Astrocyte (in vitro differentiated cells and primary cell): ENCODE data around the gene EFCAB10. TPM values are rescaled to one million over a fixed set of nuclear protein-coding genes. Genes with fewer than 3 reads are reported as not detected.

Experiments
- DNase-seq: peaks from one replicate; pipeline ENCODE4 v3.0.0-alpha.2; 2010; ENCODE audit warnings: low read depth
- FAIRE-seq: peaks from 2 replicates; lab custom pipeline; 2011; peaks lifted over from hg19 to GRCh38; lab: Jason Lieb, UNC
- H2AFZ ChIP-seq: 2 replicates; pipeline ENCODE4 v1.6.0; 2012; ENCODE audit warnings: low read depth, low read length, inconsistent platforms
- H3K27ac ChIP-seq: 2 replicates; pipeline ENCODE4 v1.5.1; 2011; ENCODE audit warnings: low read depth, low read length, inconsistent platforms
- H3K27me3 ChIP-seq: 2 replicates; pipeline ENCODE4 v1.6.0; 2011; ENCODE audit warnings: low read length, inconsistent platforms; ENCODE audit not compliant: insufficient read depth
- H3K36me3 ChIP-seq: 2 replicates; pipeline ENCODE4 v1.5.1; 2011; ENCODE audit warnings: low read length, inconsistent platforms; ENCODE audit not compliant: insufficient read depth
- H3K4me1 ChIP-seq: 2 replicates; pipeline ENCODE4 v1.5.1; 2011; ENCODE audit warnings: low read length, inconsistent platforms; ENCODE audit not compliant: insufficient read depth
- H3K4me2 ChIP-seq: 2 replicates; pipeline ENCODE4 v1.6.0; 2012; ENCODE audit warnings: low read length, inconsistent platforms
- H3K4me3 ChIP-seq: 2 replicates; pipeline ENCODE4 v1.5.1; 2011; ENCODE audit warnings: low read depth, mild to moderate bottlenecking, low read length, inconsistent platforms; ENCODE audit not compliant: insufficient read depth
- H3K79me2 ChIP-seq: 2 replicates; pipeline ENCODE4 v1.6.0; 2012; ENCODE audit warnings: mild to moderate bottlenecking, low read length, inconsistent platforms; ENCODE audit not compliant: insufficient read depth
- H3K9ac ChIP-seq: 2 replicates; pipeline ENCODE4 v1.6.0; 2012; ENCODE audit warnings: mild to moderate bottlenecking, low read length, inconsistent platforms
- H3K9me3 ChIP-seq: 2 replicates; pipeline ENCODE4 v1.5.1; 2012; ENCODE audit warnings: low read depth, mild to moderate bottlenecking, low read length, inconsistent platforms; ENCODE audit not compliant: insufficient read depth
- H4K20me1 ChIP-seq: 2 replicates; pipeline ENCODE4 v1.6.0; 2012; ENCODE audit warnings: low read length, inconsistent platforms; ENCODE audit not compliant: insufficient read depth
- H3K27ac Mint-ChIP-seq: one replicate; pipeline ENCODE4 v1.8.0; 2021; ENCODE audit warnings: mild to moderate bottlenecking, mixed read lengths; ENCODE audit not compliant: unreplicated experiment
- H3K27me3 Mint-ChIP-seq: one replicate; pipeline ENCODE4 v1.8.0; 2021; ENCODE audit warnings: low read depth, mixed read lengths; ENCODE audit not compliant: unreplicated experiment
- H3K36me3 Mint-ChIP-seq: one replicate; pipeline ENCODE4 v1.8.0; 2021; ENCODE audit warnings: low read depth, mixed read lengths; ENCODE audit not compliant: unreplicated experiment
- H3K4me1 Mint-ChIP-seq: one replicate; pipeline ENCODE4 v1.8.0; 2021; ENCODE audit warnings: low read depth, mixed read lengths; ENCODE audit not compliant: unreplicated experiment
- H3K4me3 Mint-ChIP-seq: one replicate; pipeline ENCODE4 v1.8.0; 2021; ENCODE audit warnings: mild to moderate bottlenecking, moderate library complexity, mixed read lengths; ENCODE audit not compliant: unreplicated experiment
- H3K9me3 Mint-ChIP-seq: one replicate; pipeline ENCODE4 v1.8.0; 2021; ENCODE audit warnings: mild to moderate bottlenecking, mixed read lengths; ENCODE audit not compliant: unreplicated experiment
- CTCF ChIP-seq: IDR thresholded peaks from 2 replicates; pipeline ENCODE4 v1.5.1; 2011; ENCODE audit warnings: low read depth, mild to moderate bottlenecking, inconsistent platforms, low read length, moderate library complexity; ENCODE audit not compliant: insufficient read depth
- EZH2 ChIP-seq: IDR thresholded peaks from 2 replicates; pipeline ENCODE4 v1.6.1; 2012; ENCODE audit warnings: mild to moderate bottlenecking, low read length, inconsistent platforms; ENCODE audit not compliant: insufficient read depth
- total RNA-seq: library from RNA; stranded (reverse); gene quantifications from 2 replicates; pipeline ENCODE4 v1.2.1, GENCODE V29; 2021

Gene EFCAB10
- total RNA-seq, 1 donor from 2014 or later, result 0.52 TPM

GRCh38 chr7:105621176-105621575 is 39.9 kb upstream of the EFCAB10 start:
- no peaks in the 10 kb centered on the region for H4K20me1 ChIP-seq
- no peak for DNase-seq
- no peaks in the 10 kb centered on the region for H3K36me3 ChIP-seq
- no peak overlapping the region for H3K9ac ChIP-seq
- no peak overlapping the region for H2AFZ ChIP-seq
- H3K4me1 ChIP-seq, result no peaks in the 10 kb centered on the region
- FAIRE-seq, result no peak
- no peak overlapping the region for H3K4me2 ChIP-seq
- no peak overlapping the region for H3K27ac Mint-ChIP-seq
- H3K4me3 Mint-ChIP-seq, result no peak overlapping the region
- H3K27me3 Mint-ChIP-seq, result no peaks in the 10 kb centered on the region
- no peak for TF ChIP-seq EZH2
- peaks cover 2% of the 10 kb centered on the region for H3K9me3 Mint-ChIP-seq
- H3K27me3 ChIP-seq, result no peaks in the 10 kb centered on the region
- peaks cover 7% of the 10 kb centered on the region for H3K36me3 Mint-ChIP-seq
- no peaks in the 10 kb centered on the region for H3K79me2 ChIP-seq
- no peaks in the 10 kb centered on the region for H3K4me1 Mint-ChIP-seq
- H3K4me3 ChIP-seq, result no peak overlapping the region
- H3K9me3 ChIP-seq, result no peaks in the 10 kb centered on the region
- no peak overlapping the region for H3K27ac ChIP-seq

GRCh38 chr7:105619590-105619989 is 38.3 kb upstream of the EFCAB10 start:
- FAIRE-seq (no peak), DNase-seq (no peak)
- Histone ChIP-seq H3K36me3 (no peaks in the 10 kb centered on the region), H2AFZ (no peak overlapping the region), H4K20me1 (no peaks in the 10 kb centered on the region), H3K79me2 (no peaks in the 10 kb centered on the region), H3K4me2 (no peak overlapping the region), H3K4me3 (no peak overlapping the region), H3K27ac (no peak overlapping the region), H3K9ac (no peak overlapping the region), H3K4me1 (no peaks in the 10 kb centered on the region), H3K9me3 (no peaks in the 10 kb centered on the region), H3K27me3 (no peaks in the 10 kb centered on the region)
- Mint-ChIP-seq H3K9me3 (no peaks in the 10 kb centered on the region), H3K36me3 (peaks cover 3% of the 10 kb centered on the region), H3K4me1 (no peaks in the 10 kb centered on the region), H3K27me3 (no peaks in the 10 kb centered on the region), H3K4me3 (no peak overlapping the region), H3K27ac (no peak overlapping the region)
- TF ChIP-seq CTCF, result no peak
- no peak for TF ChIP-seq EZH2

GRCh38 chr7:105618016-105618296 is 36.7 kb upstream of the EFCAB10 start:
- no peak overlapping the region for H3K9ac ChIP-seq
- no peaks in the 10 kb centered on the region for H3K79me2 ChIP-seq
- FAIRE-seq (no peak), DNase-seq (no peak)
- H3K4me1 ChIP-seq, result no peaks in the 10 kb centered on the region
- Mint-ChIP-seq H3K4me3 (no peak overlapping the region), H3K27ac (no peak overlapping the region), H3K4me1 (no peaks in the 10 kb centered on the region), H3K9me3 (peaks cover 2% of the 10 kb centered on the region), H3K36me3 (peaks cover 3% of the 10 kb centered on the region), H3K27me3 (peaks cover 3% of the 10 kb centered on the region)
- no peak overlapping the region for H3K27ac ChIP-seq
- H4K20me1 ChIP-seq, result no peaks in the 10 kb centered on the region
- TF ChIP-seq EZH2, result no peak
- TF ChIP-seq CTCF, result no peak
- H3K36me3 ChIP-seq, result no peaks in the 10 kb centered on the region
- no peaks in the 10 kb centered on the region for H3K27me3 ChIP-seq
- no peak overlapping the region for H2AFZ ChIP-seq
- no peak overlapping the region for H3K4me3 ChIP-seq
- H3K4me2 ChIP-seq, result no peak overlapping the region
- no peaks in the 10 kb centered on the region for H3K9me3 ChIP-seq
